GM19372 (cell line): ENCODE results near the gene TPST1.
"Not testable (repeated sequence)": the region's sequence is repeated elsewhere in the genome, so short reads cannot be mapped to it uniquely, and the experiment has no call there.

Experiments used
- ATAC-seq: cut with Tn5 transposase; IDR thresholded peaks from one replicate; pipeline ENCODE4 v1.9.1; 2021; ENCODE audit warnings: mild to moderate bottlenecking, low read depth, moderate library complexity; ENCODE audit not compliant: unreplicated experiment

Gene TPST1

GRCh38 chr7:66204822-66205740 lies at the start of gene TPST1:
Gene TPST1 (plus strand): TSS chr7:66205334. CDS start chr7:66240426, 35,092 bp downstream.
- ATAC-seq = peak; percentile 85

DNA sequence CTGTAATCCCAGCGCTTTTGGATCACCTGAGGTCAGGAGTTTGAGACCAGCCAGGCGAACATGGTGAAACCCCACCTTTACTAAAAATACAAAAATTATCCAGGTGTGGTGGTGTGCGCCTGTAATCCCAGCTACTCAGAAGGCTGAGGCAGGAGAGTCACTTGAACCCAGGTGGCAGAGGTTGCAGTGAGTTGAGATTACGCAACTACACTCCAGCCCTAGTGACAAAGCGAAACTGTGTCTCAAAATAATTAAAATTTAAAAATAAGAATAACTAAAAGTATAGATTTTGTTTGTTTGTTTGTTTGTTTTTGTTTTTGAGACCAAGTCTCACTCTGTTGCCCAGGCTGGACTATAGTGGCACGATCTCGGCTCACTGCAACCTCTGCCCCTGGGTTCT lies 49.1 kb upstream of the TPST1 start:
- not testable (repeated sequence) for ATAC-seq

DNA sequence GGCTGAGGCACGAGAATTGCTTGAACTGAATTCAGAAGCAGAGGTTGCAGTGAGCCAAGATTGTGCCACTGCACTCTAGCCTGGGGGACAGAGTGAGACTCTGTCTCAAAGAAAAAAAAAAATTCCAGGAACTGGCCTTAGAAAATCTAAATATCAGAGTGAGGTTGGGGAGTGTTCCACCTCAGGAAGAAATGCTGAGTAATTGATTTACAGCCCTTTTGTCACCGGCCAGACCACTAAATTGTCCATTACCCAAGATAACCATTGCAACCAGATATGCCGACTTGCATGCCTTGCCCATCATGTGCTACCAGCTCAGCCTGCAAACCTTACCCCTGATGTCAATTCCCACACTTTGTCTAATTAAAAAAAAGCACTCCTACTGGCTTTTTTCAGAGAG lies 48.1 kb upstream of the TPST1 start:
- no peak for ATAC-seq

DNA sequence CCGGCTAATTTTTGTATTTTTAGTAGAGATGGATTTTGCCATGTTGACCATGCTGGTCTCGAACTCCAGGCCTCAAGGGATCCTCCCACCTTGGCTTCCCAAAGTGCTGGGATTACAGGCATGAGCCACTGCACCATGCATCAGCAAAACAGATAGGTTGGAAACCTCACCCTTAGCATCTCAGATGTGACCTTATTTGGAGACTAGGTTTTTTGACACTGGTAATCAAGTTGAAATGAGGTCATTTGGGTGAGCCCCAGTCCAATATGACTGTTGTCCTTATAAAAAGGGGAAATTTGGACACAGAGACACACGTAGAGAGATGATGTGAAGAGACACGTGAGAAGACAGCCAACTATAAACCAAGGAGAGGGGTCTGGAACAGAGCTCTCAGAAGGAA lies 42.5 kb upstream of the TPST1 start:
- no peak for ATAC-seq

DNA sequence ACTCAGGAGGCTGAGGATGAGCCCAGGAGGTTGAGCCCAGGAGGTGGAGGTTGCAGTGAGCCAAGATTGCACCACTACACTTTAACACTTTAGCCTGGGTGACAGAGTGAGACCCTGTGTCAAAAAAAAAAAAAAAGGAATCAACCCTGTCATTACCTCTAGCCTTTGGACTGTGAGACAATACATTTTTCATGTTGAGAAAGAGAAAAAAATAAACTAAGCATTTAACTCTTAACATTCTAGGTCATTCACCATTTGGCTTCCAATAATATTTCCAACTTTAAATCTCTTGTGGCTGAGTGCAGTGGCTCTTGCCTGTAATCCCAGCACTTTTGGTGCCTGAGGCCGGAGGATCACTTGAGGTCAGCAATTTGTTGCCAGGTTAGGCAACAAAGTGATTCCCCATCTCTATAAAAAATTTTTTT lies 41.9 kb upstream of the TPST1 start:
- ATAC-seq = no peak

DNA sequence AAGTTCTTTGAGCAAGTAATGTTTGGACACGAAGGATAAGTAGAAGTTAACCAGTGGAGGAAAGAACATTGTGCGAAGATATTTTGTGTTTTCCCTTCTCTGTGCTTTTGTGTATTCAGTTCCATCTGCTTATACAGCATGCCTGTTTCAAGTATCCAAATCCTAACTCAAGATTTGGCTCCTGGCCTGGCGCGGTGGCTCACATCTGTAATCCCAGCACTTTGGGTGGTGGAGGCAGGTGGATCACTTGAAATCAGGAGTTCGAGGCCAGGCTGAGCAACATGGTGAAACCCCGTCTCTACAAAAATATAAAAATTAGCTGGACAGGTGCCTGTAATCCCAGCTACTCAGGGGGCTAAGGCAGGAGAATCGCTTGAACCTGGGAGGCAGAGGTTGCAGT lies 40.8 kb upstream of the TPST1 start:
- no peak for ATAC-seq

DNA sequence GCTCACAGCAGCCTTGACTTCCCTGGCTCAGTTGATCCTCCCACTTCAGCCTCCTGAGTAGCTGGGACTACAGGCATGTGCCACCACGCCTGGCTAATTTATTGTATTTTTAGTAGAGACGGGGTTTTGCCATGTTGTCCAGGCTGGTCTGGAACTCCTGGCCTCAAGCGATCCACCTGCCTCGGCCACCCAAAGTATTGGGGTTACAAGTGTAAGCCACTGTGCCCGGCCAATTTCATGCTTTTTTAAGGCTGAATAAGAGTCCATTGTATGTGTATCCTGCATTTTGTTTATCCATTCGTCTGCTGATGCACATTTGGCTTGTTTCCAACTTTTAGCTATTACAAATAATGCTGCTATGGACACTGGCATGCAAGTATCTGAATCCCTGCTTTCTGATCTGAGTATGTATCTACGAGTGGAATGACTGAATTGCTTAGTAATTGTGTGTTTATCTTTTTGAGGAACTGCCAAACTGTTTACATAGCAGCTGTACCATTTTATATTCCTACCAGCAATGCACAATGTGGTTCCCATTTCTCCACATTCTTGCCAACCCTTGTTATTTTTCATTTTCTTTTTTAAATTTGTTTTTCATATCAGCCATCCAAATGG lies 37.3 kb upstream of the TPST1 start:
- ATAC-seq = no peak

- ATAC-seq = no peak
These were observed 35.5 kb upstream of the TPST1 start for GRCh38 chr7:66169616-66170015.

- ATAC-seq = no peak
These were observed 34.6 kb upstream of the TPST1 start for GRCh38 chr7:66170309-66171231.

GRCh38 chr7:66172536-66173401 lies 32.4 kb upstream of the TPST1 start:
- not testable (repeated sequence) for ATAC-seq

DNA sequence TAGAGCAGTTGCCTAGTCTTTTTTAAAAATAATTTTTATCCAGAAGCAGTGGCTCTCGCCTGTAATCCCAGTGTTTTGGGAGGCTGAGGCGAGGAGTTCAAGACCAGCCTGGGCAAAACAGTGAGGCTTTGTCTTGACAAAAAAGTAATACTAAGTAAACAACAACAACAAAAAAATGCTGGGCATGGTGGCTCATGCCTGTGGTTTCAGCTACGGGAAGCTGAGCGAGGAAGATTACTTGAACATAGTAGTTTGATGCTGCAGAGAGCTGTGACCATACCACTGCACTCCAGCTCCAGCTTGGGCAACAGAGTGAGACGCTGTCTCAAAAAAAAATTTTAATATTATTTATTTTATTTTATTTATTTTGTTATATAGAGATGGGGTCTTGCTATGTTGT lies 31.3 kb upstream of the TPST1 start:
- ATAC-seq = no peak

- ATAC-seq = not testable (repeated sequence)
These were observed 30.1 kb upstream of the TPST1 start for GRCh38 chr7:66175006-66175405.

- no peak for ATAC-seq
These were observed 28.2 kb upstream of the TPST1 start for GRCh38 chr7:66176914-66177313.

GRCh38 chr7:66178258-66178657 lies 26.9 kb upstream of the TPST1 start:
- no peak for ATAC-seq

DNA sequence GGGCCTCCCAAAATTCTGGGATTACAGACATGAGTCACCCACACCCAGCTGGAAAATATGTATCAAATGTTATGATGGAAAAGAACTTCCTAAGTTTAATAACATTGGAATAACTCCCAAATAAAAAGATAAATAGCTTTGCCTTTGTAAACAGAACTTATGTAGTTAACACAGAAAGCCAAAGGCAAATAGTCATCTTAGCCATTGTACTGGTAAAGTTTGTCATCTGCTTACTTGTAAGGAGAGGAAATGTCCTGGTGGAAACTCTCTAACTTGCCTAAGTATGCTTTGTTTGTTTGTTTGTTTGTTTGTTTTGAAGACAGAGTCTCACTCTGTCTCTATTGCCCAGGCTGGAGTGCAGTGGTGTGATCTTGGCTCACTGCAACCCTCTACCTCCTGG lies 23.8 kb upstream of the TPST1 start:
- ATAC-seq = no peak

GRCh38 chr7:66181845-66182244 lies 23.3 kb upstream of the TPST1 start:
- ATAC-seq = no peak

DNA sequence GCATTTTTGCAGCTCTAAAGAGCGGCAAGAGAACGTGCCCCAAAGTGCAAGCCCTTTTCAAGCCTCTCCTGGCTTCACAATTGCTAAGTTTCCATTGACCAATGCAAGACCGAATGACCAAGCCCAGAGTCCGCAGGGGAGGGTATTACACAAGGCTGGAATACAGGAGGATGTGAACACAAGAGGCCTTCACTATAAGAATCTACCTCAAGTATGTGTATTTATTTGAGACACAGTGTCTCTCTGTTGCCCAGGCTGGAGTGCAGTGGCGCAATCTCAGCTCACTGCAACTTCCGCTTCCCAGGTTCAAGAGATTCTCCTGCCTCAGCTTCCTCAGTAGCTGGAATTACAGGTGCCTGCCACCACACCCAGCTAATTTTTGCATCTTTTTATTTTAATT lies 22.2 kb upstream of the TPST1 start:
- ATAC-seq = no peak

DNA sequence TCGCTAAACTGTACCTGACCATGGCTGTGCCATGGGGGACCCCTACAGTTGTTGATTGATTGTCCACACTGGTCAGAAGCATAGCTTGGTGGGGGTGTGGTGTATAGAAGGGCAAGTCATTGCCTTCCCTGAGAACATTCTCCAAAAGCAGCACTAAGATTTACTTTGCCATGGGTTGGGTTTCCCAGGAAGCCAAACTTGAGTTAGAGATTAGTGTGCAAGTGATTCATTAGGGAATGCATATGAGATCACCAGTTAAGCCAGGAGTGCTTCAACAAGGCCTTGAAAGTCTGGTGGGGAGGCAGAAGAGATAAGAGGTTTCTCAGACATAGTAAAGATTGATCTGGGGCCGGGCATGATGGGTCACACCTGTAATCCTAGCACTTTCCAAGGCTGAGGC lies 21.4 kb upstream of the TPST1 start:
- ATAC-seq = no peak

DNA sequence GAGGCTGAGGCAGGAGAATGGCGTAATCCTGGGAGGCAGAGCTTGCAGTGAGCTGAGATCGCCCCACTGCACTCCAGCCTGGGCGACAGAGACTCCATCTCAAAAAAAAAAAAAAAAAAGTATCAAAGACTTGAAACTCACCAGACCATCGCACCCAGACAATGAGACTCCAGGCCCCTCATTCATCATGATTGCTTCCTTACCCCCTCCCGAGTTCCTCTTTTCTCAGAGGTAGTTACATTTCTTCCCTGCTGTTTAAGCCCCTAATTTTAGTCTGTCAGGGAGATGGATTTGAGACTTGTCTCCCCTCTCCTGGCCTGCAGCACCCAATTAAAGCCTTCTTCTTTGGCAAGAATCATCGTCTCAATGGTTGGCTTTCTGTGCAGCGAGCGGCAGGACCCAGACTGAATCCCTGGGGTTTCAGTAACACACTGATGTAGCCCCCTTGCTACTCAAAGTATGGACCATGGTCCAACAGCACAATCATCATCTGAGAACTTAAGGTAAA lies 19.4 kb upstream of the TPST1 start:
- ATAC-seq = no peak

DNA sequence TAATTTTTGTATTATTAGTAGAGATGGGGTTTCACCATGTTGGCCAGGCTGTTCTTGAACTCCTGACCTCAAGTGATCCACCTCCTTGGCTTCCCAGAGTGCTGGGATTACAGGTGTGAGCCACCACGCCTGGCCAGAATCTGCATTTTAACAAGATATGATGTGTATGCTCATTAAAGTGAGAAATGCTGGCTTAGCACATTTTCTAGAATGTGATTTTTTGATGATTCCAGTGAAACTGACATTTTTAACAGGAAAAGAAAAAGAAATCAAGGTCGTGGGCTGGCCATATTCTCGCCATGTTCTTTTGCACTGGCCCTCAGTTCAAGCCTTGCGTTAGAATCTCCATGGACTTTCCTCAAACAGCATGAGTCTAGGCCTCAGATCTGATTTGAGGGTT lies 18.1 kb upstream of the TPST1 start:
- ATAC-seq = no peak
